Liver (tissue), 9 donors: ENCODE results near the gene DMAP1. TPM values are rescaled to one million over a fixed set of nuclear protein-coding genes. Genes with fewer than 3 reads are reported as not detected.

Experiments
- DNase-seq: peaks from one replicate; pipeline ENCODE4 v3.0.0-alpha.2; 2017; ENCODE audit warnings: low spot score
- H3K27ac ChIP-seq, 2 donors: one replicate each; pipeline ENCODE4 v1.7.0; 2013; ENCODE audit warnings: inconsistent platforms in 2 of 2, low read length in 2 of 2, control low read depth in 1 of 2, low read depth in 1 of 2, mild to moderate bottlenecking in 1 of 2
- H3K27me3 ChIP-seq, 4 donors: one replicate each; pipeline versions ENCODE4 v1.6.1 to v1.7.0; 2013; ENCODE audit warnings: low read length in 3 of 4, inconsistent platforms in 1 of 4, mild to moderate bottlenecking in 1 of 4, moderate library complexity in 1 of 4; ENCODE audit not compliant: control insufficient read depth in 4 of 4, insufficient read depth in 4 of 4
- H3K36me3 ChIP-seq, 4 donors: one replicate each; pipeline versions ENCODE4 v1.6.1 to v1.7.0; 2013; ENCODE audit warnings: low read length in 3 of 4, mild to moderate bottlenecking in 3 of 4, low read depth in 1 of 4, moderate library complexity in 1 of 4; ENCODE audit not compliant: control insufficient read depth in 4 of 4, insufficient read depth in 3 of 4
- H3K4me1 ChIP-seq, 4 donors: one replicate each; pipeline versions ENCODE4 v1.6.1 to v1.7.0; 2013; ENCODE audit warnings: low read length in 3 of 4, mild to moderate bottlenecking in 3 of 4, moderate library complexity in 1 of 4; ENCODE audit not compliant: control insufficient read depth in 4 of 4, insufficient read depth in 4 of 4
- H3K4me3 ChIP-seq, 3 donors: one replicate each; pipeline versions ENCODE4 v1.6.1 to v1.7.0; 2013; ENCODE audit warnings: low read length in 3 of 3, control low read depth in 1 of 3, low read depth in 1 of 3, mild to moderate bottlenecking in 1 of 3
- H3K9ac ChIP-seq, 2 donors: one replicate each; pipeline ENCODE4 v1.7.0; 2013; ENCODE audit warnings: low read length in 2 of 2, mild to moderate bottlenecking in 2 of 2, moderate library complexity in 2 of 2, control low read depth in 1 of 2, low read depth in 1 of 2
- H3K9me3 ChIP-seq, 4 donors: one replicate each; pipeline versions ENCODE4 v1.6.1 to v1.7.0; 2013; ENCODE audit warnings: low read length in 3 of 4; ENCODE audit not compliant: control insufficient read depth in 4 of 4
- ATF3 ChIP-seq: IDR thresholded peaks from 2 replicates; pipeline ENCODE4 v1.6.1; 2016; ENCODE audit warnings: antibody characterized with exemption
- CTCF ChIP-seq: fragments of 150-350 bp; IDR thresholded peaks from 2 replicates; pipeline ENCODE4 v1.5.1; 2017; ENCODE audit warnings: improper control_type of control experiment, low read depth, low read length; ENCODE audit not compliant: missing input control
- EGR1 ChIP-seq, 2 donors: IDR thresholded peaks; 2 replicates each; pipeline ENCODE4 v1.6.1; 2016 to 2018; ENCODE audit warnings: antibody characterized with exemption in 2 of 2, low read depth in 2 of 2
- FOXA1 ChIP-seq: IDR thresholded peaks from 2 replicates; pipeline ENCODE4 v1.6.1; 2016; ENCODE audit warnings: antibody characterized with exemption
- FOXA2 ChIP-seq: IDR thresholded peaks from 2 replicates; pipeline ENCODE4 v1.6.1; 2016; ENCODE audit warnings: antibody characterized with exemption
- GABPA ChIP-seq, 2 donors: IDR thresholded peaks in 1 of 2; conservative IDR thresholded peaks in 1 of 2; 2 replicates each; pipeline ENCODE4 v1.6.1; 2016; ENCODE audit warnings: antibody characterized with exemption in 2 of 2, mild to moderate bottlenecking in 1 of 2, moderate library complexity in 1 of 2
- HNF4A ChIP-seq, 2 donors: conservative IDR thresholded peaks; 2 replicates each; pipeline ENCODE4 v1.6.1; 2016; ENCODE audit warnings: antibody characterized with exemption in 2 of 2, mild to moderate bottlenecking in 2 of 2
- HNF4G ChIP-seq: IDR thresholded peaks from 2 replicates; pipeline ENCODE4 v1.6.1; 2016; ENCODE audit warnings: antibody characterized with exemption
- JUND ChIP-seq, 2 donors: IDR thresholded peaks; 2 replicates each; pipeline ENCODE4 v1.6.1; 2016; ENCODE audit warnings: antibody characterized with exemption in 2 of 2
- MAX ChIP-seq: IDR thresholded peaks from 2 replicates; pipeline ENCODE4 v1.6.1; 2016; ENCODE audit warnings: antibody characterized with exemption
- NR2F2 ChIP-seq: IDR thresholded peaks from 2 replicates; pipeline ENCODE4 v1.6.1; 2016; ENCODE audit warnings: antibody characterized with exemption
- RAD21 ChIP-seq, 2 donors: IDR thresholded peaks; 2 replicates each; pipeline ENCODE4 v1.6.1; 2016; ENCODE audit warnings: antibody characterized with exemption in 2 of 2, mild to moderate bottlenecking in 2 of 2
- REST ChIP-seq: IDR thresholded peaks from 2 replicates; pipeline ENCODE4 v1.6.1; 2016; ENCODE audit warnings: antibody characterized with exemption, mild to moderate bottlenecking
- RXRA ChIP-seq, 2 donors: IDR thresholded peaks; 2 replicates each; pipeline ENCODE4 v1.6.1; 2017 to 2018; ENCODE audit warnings: antibody characterized with exemption in 2 of 2, mild to moderate bottlenecking in 1 of 2
- SP1 ChIP-seq: IDR thresholded peaks from 2 replicates; pipeline ENCODE4 v1.6.1; 2018; ENCODE audit warnings: antibody characterized with exemption, mild to moderate bottlenecking
- YY1 ChIP-seq: IDR thresholded peaks from 2 replicates; pipeline ENCODE4 v1.6.1; 2016; ENCODE audit warnings: antibody characterized with exemption, mild to moderate bottlenecking
- WGBS: extraction: QIAGEN DNeasy Blood & Tissue Kit; methylation state at CpG from one replicate; pipeline ENCODE4 v1.1.7; 2013; 5-methylcytosine and 5-hydroxymethylcytosine counted together
- polyA plus RNA-seq, 2 donors: library from polyadenylated mRNA; stranded (reverse) in 1 of 2; unstranded in 1 of 2; fragments of 200-250 nt in 1 of 2; fragments of >200 nt in 1 of 2; fragmentation: Nextera tagmentation in 1 of 2; extraction: Ambion mirVana in 1 of 2; gene quantifications; one replicate each; pipeline versions ENCODE4 v1.2.1 to v1.2.3, GENCODE V29; 2013 to 2015
- total RNA-seq, 2 donors: library from RNA; depleted of rRNA; stranded (reverse); fragments of >200 nt; gene quantifications; one replicate each; pipeline ENCODE4 v1.2.3, GENCODE V29; 2014
- donor health status: healthy.
- donor health status: healthy.
- donor health status: healthy.
- donor health status: healthy.
- donor health status: healthy.

DMAP1 gene
- total and polyA plus RNA-seq, 4 donors: 15.3 to 24.8 (median 18.3) TPM

GRCh38 chr1:44239331-44239960 lies 26.2 kb downstream of the DMAP1 start:
- no peak for TF ChIP-seq FOXA2
- no peak for TF ChIP-seq RAD21 (IDR thresholded peaks at IDR 0.05)
- TF ChIP-seq CTCF: peak; percentile 14
- no peak for TF ChIP-seq FOXA1
- TF ChIP-seq YY1: no peak
- no peak for TF ChIP-seq RXRA (IDR thresholded peaks at IDR 0.05)
- peak; percentile 38 for TF ChIP-seq NR2F2
- H3K27ac ChIP-seq: peak overlapping the region in 1 of 2 donors; percentile 16
- no peaks in the 10 kb centered on the region for H3K4me1 ChIP-seq
- H3K27me3 ChIP-seq: no peaks in the 10 kb centered on the region
- no peak overlapping the region for H3K9ac ChIP-seq
- H3K36me3 ChIP-seq: peaks cover 0 to 7% (median 2%) of the 10 kb centered on the region in 4 donors
- H3K9me3 ChIP-seq: no peaks in the 10 kb centered on the region
- H3K4me3 ChIP-seq: no peak overlapping the region
- 74% methylated on average over 8 of the region's 8 CpGs for WGBS
- DNase-seq: no peak

- WGBS: 89% methylated on average over 3 of the region's 3 CpGs
- H3K36me3 ChIP-seq: peaks cover 0 to 7% (median 2%) of the 10 kb centered on the region in 4 donors
- TF ChIP-seq FOXA2 (no peak), RAD21 (IDR thresholded peaks at IDR 0.05) (no peak), EGR1 (IDR thresholded peaks at IDR 0.05; ENCODE audit: low read depth in 2 of 2) (no peak), SP1 (peak; percentile 82), GABPA (IDR thresholded peaks at IDR 0.05 in 1 of 2, conservative IDR thresholded peaks at IDR 0.05 in 1 of 2) (no peak), RXRA (IDR thresholded peaks at IDR 0.05) (peak; percentile 6 to 16), NR2F2 (peak; percentile 30), HNF4A (conservative IDR thresholded peaks at IDR 0.05) (no peak)
- no peaks in the 10 kb centered on the region for H3K27me3 ChIP-seq
- no peak overlapping the region for H3K9ac ChIP-seq
- peak overlapping the region in 1 of 2 donors; percentile 4 for H3K27ac ChIP-seq
- DNase-seq: no peak
- no peaks in the 10 kb centered on the region for H3K9me3 ChIP-seq
- no peak overlapping the region for H3K4me3 ChIP-seq
- no peaks in the 10 kb centered on the region for H3K4me1 ChIP-seq
Observed at GRCh38 chr1:44239961-44240371, 26.7 kb downstream of the DMAP1 start.

GRCh38 chr1:44240802-44241671 lies 27.8 kb downstream of the DMAP1 start:
- Histone ChIP-seq H3K9ac (no peak overlapping the region), H3K27ac (no peak overlapping the region), H3K36me3 (peaks cover 0 to 7% (median 2%) of the 10 kb centered on the region in 4 donors), H3K27me3 (no peaks in the 10 kb centered on the region), H3K4me1 (no peaks in the 10 kb centered on the region), H3K9me3 (no peaks in the 10 kb centered on the region), H3K4me3 (no peak overlapping the region)
- no peak for DNase-seq
- 94% methylated on average over 9 of the region's 9 CpGs for WGBS
- TF ChIP-seq HNF4G (no peak), RAD21 (IDR thresholded peaks at IDR 0.05) (no peak), MAX (no peak), REST (no peak), NR2F2 (no peak), EGR1 (IDR thresholded peaks at IDR 0.05; ENCODE audit: low read depth in 2 of 2) (no peak), JUND (IDR thresholded peaks at IDR 0.05) (no peak), CTCF (no peak), YY1 (no peak), GABPA (IDR thresholded peaks at IDR 0.05 in 1 of 2, conservative IDR thresholded peaks at IDR 0.05 in 1 of 2) (no peak), ATF3 (no peak), HNF4A (conservative IDR thresholded peaks at IDR 0.05) (no peak)
